SH-SY5Y (cell line): ENCODE data around the gene MPHOSPH8.

Experiments used
- GATA2 ChIP-seq: IDR thresholded peaks from 2 replicates; pipeline ENCODE4 v1.6.1; 2011; ENCODE audit warnings: mild to moderate bottlenecking, low read depth, low read length
- GATA3 ChIP-seq: IDR thresholded peaks from 2 replicates; pipeline ENCODE4 v1.6.1; 2011; ENCODE audit warnings: low read depth, mild to moderate bottlenecking, low read length, moderate library complexity

- no peak for TF ChIP-seq GATA2
- no peak for TF ChIP-seq GATA3
Observed at GRCh38 chr13:19587635-19588300, 45.7 kb upstream of the MPHOSPH8 start.
